GM18868 (cell line): ENCODE measurements around the gene SLC22A23.
"Not testable (repeated sequence)": the region's sequence is repeated elsewhere in the genome, so short reads cannot be mapped to it uniquely, and the experiment has no call there.

Experiments
- ATAC-seq: cut with Tn5 transposase; IDR thresholded peaks from one replicate; pipeline ENCODE4 v1.9.1; 2021; ENCODE audit warnings: mild to moderate bottlenecking, moderate library complexity; ENCODE audit not compliant: unreplicated experiment

Gene SLC22A23

DNA sequence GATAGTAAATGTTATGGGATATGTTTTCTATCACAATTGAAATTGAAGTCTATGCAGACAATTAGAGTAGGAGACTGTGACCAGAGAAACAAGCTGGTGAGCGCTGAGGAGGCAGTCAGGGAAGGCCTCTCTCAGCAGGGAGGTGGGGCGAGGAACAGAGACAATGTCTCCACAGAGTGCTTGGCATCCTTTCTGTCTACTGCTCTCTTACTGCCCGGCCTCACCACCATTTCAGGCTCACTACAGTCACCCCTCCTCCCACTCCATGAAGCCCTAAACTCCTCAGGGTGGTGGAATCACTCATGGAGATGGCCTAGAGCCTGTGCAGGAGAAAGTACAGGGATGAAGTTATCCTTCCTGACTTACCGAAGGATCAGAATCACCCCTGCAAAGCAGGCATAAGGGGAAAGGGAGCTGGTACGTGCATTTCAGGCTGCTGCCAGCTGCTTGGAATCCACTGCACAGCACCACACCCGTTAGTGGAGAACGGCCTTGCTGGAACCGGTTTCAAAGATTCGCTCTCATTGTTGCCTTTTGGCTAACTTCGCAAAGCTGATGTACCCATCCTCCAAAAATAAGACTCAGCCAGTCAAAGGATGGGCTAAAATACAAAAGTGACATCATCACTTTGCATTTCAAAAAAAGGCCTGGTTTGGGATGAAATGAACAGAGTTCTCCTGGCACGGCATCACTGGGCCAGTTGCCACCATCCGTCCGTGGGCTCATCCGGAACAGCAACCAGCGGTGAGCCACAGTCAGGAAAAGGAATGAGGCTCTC, 67.3 kb downstream of the SLC22A23 start:
- ATAC-seq: no peak

DNA sequence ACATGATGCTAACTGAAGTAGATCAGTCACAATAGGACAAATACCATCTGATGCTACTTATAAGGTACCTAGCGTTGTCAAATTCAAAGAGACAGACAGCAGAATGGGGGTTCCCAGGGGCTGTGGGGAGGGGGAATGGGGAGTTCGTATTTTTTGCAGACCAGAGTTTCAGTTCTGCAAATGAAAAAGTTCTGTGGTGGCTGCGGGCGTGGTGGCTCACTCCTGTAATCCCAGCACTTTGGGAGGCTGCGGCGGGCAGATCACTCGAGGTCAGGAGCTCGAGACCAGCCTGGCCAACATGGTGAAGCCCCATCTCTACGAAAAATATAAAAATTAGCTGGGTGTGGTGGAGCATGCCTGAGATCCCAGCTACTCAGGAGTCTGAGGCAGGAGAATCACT, 68.1 kb downstream of the SLC22A23 start:
- peak; percentile 73 for ATAC-seq

- no peak for ATAC-seq
These were observed 70.4 kb downstream of the SLC22A23 start for GRCh38 chr6:3386374-3386857.

DNA sequence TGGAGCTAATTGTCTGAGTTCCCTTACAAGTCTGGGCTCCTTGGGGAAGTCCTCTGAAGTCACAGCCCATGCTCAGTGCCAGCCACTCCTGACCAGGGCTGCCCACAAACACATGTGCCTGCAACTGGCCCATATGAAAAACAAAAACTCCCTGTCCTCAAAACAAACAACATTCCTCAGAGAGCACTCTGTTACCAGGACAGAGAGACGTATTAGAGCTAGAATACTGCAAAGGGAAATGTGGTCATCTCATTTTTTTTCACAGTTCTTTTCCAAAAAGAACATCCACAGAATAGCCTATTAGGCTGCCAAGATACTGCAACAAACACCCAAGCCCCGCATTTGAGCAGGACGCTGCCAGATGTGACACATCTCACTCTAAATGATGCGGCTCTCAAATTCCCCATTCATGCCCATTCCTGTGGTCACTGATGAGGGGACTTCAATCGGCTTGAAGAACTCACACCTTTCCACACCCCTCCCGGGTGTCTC, 71.1 kb downstream of the SLC22A23 start:
- no peak for ATAC-seq

DNA sequence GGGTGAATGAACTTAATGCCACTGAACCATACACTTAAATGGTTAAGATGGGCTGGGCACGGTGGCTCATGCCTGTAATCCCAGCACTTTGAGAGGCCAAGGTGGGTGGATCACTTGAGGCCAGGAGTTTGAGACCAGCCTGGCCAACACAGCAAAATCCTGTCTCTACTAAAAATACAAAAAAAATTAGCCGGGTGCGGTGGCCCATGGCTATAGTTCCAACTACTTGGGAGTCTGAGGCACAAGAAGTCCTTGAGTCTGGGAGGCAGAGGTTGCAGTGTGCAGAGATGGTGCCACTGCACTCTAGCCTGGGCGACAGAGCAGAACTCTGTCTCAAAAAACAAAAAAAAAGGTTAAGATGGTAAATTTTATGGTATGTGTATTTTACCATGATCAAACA, 71.7 kb downstream of the SLC22A23 start:
- not testable (repeated sequence) for ATAC-seq

GRCh38 chr6:3384241-3385143, 72.4 kb downstream of the SLC22A23 start:
- no peak for ATAC-seq

DNA sequence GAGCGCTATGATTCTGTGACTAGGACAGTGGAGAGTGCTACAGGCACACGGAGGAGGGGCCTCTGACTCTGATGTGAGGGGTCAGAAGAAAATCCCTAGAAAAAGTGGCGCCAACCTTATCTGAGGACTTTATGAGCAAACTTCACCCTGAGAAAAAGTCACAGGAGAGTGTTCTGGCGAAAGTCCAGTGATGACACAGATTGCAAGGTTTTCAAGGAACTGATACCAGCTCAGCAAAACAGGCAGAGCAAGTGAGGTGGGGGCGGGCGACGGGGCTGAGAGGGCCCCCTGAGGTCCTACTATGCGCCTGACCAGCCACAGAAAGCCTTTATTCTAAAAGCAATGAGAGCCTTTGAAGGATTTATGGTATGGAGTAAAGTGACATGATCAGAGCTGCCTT, 73.3 kb downstream of the SLC22A23 start:
- peak; percentile 48 for ATAC-seq

- no peak for ATAC-seq
These were observed 74.2 kb downstream of the SLC22A23 start for GRCh38 chr6:3382326-3383279.

DNA sequence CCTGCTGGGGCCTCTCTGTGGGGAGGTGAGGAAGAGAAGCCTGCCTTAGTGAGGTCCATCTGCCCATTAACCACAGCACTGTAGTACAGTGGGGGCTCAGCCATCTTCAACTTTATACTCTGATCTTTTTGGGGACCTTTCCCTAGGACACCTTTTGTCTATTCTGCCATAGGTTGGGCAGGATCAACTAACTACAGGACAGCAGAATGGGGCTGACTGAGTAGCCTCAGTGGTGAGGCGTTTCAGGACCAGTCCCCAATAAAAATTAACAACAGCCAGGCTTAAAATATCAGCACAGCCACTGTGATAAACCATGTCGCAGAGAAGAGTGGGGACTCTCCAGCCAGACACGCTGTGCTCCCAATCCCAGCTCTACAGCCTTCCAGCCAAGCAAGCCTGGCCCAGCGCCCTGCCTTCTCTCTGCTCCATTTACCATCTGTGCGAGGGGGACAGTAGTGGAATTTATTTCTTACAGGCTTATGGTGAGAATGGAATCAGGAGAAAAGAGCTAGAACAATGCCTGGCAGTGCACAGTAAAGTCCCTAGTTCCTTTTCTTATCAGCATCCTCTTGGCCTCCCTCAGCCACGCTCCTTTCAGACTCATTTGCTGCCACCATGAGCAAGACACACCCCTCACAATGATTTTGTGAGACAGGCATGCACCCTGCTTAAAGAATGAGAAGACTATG, 75.5 kb downstream of the SLC22A23 start:
- no peak for ATAC-seq

DNA sequence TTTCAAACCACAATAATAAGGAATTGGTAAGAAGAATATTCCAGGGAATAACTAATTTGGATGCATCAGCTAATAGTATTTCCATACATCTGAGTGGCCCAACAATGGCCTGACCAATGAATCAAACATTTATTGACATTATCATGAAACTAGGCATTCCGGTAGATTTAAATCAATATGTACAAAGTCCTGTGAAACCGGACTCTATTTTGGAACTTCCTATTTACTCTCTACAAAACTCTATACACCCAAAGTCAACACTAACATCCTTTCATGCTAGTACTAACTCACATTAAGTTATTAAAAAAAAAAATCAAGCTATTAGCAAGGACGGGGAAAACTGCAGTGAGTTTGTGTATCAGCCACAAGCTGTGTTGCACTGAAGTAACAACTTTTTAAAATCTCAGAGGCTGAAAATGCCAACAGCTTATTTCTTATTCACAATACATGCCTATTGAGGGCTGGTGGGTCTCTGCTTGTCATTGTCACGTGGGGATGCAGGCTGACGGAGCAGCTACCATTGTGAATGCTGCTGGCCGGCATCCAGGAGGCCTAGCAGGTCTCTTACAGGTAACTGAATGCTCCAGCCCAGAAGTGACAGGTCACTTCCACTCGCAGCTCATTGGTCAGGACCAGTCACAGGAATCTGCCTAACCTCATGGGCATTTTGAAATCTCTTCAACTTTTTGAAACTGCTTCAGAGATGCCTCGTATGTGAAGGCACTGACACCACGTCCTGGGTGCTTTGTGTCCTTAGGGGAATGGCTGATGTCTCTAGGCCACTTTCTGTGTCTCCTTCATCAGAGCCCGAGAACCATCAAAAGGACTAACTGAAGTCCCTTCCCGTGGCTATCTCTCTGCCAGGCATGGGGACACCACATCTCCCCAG, 76.3 kb downstream of the SLC22A23 start:
- ATAC-seq: no peak

- ATAC-seq: no peak
These were observed 77.3 kb downstream of the SLC22A23 start for GRCh38 chr6:3379482-3380060.

- ATAC-seq: not testable (repeated sequence)
These were observed 78.0 kb downstream of the SLC22A23 start for GRCh38 chr6:3378808-3379207.

DNA sequence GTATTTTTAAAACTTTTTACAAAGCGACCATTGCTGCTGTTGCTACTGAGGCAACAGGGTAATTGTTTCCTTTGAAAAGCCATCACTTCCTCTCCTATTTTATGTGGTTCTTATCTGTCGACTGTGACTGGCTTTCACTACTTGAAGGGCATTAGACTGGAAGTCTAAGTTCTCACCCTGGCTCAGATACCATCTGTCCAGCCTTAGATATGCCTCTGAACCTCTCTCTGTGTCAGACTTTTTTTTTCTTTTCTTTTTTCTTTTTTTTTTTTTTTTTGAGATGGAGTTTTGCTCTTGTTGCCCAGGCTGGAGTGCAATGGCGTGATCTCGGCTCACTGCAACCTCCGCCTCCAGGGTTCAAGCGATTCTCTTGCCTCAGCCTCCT, 78.5 kb downstream of the SLC22A23 start:
- ATAC-seq: peak; percentile 45

DNA sequence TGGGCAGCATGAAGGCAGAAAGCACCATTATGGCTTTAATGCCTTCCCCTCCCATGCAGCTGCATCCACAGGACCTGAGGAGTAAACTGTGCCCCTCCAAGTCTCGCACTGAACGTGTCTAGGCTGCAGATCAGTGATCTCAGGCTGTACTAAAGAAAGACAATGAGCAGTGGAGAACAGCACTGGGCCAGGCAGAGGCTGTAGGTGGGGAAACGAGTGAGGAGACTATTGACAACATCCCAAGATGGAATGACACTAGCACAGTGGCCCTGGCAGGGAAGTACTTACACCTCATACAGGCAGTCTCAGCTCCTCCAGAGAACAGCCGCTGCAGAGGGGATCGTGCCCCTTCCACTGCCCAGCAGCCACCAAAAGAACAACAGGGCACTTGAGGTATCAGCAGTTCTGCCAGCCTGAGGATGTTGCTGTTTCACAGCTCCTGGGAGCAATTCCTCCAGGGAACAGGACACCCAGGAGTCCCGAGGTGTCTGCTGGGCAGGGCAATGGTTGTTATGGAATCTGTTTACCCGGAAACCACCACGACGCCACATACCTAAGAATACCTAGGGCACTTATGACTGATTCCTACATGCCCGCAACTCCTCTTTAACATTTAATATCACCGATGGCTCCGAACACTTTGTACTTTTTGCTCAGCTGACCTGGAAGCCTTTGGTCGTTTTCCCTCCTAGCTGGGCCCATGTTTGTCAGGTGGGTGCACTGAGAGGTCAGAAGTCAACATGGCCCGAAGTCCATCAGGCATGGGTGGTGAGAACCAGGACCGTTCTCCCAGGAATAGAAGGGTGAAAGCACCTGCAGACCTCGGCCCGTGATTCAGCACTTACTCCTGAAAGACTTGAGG, 79.1 kb downstream of the SLC22A23 start:
- no peak for ATAC-seq

- no peak for ATAC-seq
These were observed 79.8 kb downstream of the SLC22A23 start for GRCh38 chr6:3376893-3377535.

- no peak for ATAC-seq
These were observed 80.8 kb downstream of the SLC22A23 start for GRCh38 chr6:3376064-3376463.

- no peak for ATAC-seq
These were observed 83.2 kb downstream of the SLC22A23 start for GRCh38 chr6:3373597-3374203.
